ENCODE measurements around the gene PGM1.

DNA sequence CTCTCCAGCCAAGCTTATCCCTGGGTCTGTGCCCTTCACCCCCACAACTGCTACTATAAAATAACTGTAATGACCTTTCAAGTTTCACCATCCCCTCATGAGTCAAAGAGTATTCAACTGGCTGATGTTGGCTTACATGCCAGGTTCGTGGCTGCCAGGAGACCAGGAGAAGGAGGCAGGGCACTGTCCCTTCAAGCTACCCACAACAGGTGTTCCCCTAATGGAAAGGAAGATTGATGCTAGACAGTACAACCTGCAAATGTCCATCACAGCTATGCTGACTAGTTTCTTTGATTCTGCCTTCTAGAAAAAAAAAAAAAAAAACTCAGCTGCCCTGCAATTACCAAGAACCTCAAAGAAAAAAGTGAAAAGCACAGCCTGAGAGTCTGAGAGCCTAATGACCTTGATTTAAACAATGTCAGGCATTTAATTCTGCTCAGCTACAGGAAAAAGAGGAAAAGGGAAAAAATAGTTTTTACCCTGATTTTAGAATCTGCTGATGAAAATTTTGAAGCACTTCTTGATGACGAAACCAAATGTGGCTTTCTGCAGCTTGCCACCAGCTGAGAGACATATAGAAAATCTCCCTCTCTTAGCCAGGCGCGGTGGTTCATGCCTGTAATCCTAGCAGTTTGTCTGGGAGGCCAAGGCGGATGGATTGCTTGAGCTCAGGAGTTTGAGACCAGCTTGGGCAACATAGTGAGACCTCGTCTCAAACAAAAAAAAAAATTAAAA is 97.9 kb downstream of the PGM1 start:
- no peak for TF ChIP-seq POLR2AphosphoS5 (IDR thresholded peaks at IDR 0.05; ENCODE audit: low read depth, low read length)
- TF ChIP-seq, protein P1, sequence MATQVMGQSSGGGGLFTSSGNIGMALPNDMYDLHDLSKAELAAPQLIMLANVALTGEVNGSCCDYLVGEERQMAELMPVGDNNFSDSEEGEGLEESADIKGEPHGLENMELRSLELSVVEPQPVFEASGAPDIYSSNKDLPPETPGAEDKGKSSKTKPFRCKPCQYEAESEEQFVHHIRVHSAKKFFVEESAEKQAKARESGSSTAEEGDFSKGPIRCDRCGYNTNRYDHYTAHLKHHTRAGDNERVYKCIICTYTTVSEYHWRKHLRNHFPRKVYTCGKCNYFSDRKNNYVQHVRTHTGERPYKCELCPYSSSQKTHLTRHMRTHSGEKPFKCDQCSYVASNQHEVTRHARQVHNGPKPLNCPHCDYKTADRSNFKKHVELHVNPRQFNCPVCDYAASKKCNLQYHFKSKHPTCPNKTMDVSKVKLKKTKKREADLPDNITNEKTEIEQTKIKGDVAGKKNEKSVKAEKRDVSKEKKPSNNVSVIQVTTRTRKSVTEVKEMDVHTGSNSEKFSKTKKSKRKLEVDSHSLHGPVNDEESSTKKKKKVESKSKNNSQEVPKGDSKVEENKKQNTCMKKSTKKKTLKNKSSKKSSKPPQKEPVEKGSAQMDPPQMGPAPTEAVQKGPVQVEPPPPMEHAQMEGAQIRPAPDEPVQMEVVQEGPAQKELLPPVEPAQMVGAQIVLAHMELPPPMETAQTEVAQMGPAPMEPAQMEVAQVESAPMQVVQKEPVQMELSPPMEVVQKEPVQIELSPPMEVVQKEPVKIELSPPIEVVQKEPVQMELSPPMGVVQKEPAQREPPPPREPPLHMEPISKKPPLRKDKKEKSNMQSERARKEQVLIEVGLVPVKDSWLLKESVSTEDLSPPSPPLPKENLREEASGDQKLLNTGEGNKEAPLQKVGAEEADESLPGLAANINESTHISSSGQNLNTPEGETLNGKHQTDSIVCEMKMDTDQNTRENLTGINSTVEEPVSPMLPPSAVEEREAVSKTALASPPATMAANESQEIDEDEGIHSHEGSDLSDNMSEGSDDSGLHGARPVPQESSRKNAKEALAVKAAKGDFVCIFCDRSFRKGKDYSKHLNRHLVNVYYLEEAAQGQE (IDR thresholded peaks at IDR 0.05; ENCODE audit: insufficient read depth in 1 of 2, low read depth in 2 of 2, low read length in 2 of 2), result no peak
